Measurements from ENCODE around the gene CTSG. TPM values are rescaled to one million over a fixed set of nuclear protein-coding genes. Genes with fewer than 3 reads are reported as not detected.

Gene CTSG
- total and polyA plus RNA-seq, 2 of the 4 experiments (the other 2 are of a cell fraction) = not detected

GRCh38 chr14:24556756-24557155, 19.3 kb downstream of the CTSG start:
- H4K8ac ChIP-seq (ENCODE audit: low read depth in 2 of 2, low read length in 2 of 2) = no peak overlapping the region
- no peaks in the 10 kb centered on the region for H3K4me1 ChIP-seq (ENCODE audit: control insufficient read depth, insufficient read depth, low read length)
- no peak overlapping the region for H3K56ac ChIP-seq (ENCODE audit: extremely low read depth, insufficient read depth, low read length)
- no peak overlapping the region for H3K4me2 ChIP-seq (ENCODE audit: low read depth, low read length)
- intact Hi-C loops (cut with micrococcal nuclease) (no loop called here), in situ Hi-C loops (cut with MboI; ENCODE audit: low sequenced_read_pairs) (no loop called here), dilution Hi-C loops (cut with HindIII; ENCODE audit: low sequenced_read_pairs, unreplicated experiment) (no loop called here)
- no peak overlapping the region for H4K5ac ChIP-seq (ENCODE audit: low read depth, low read length)
- ATAC-seq (ENCODE audit: low read depth) (no peak), DNase-seq (peak; percentile 29)
- H3K23ac ChIP-seq (ENCODE audit: low read depth, low read length) = no peak overlapping the region
- no peak overlapping the region for H3K4ac ChIP-seq (ENCODE audit: low read depth, low read length)
- no peak overlapping the region for H2BK120ac ChIP-seq (ENCODE audit: low read depth, low read length)
- H2AFZ ChIP-seq (replicated peaks; ENCODE audit: low read length, poor library complexity) = no peak overlapping the region
- no peak overlapping the region for H2AK9ac ChIP-seq (replicated peaks; ENCODE audit: low read depth, low read length, poor library complexity)
- H2BK20ac ChIP-seq (ENCODE audit: low read depth, low read length) = no peak overlapping the region
- H3K14ac ChIP-seq (replicated peaks; ENCODE audit: low read depth, low read length) = no peak overlapping the region
- ChIA-PET CTCF (interaction anchor here (0.6 kb wide), 1 partner anchor 172 kb away, joined by 4 read pairs; no protein-coding TSS in a partner anchor), POLR2A (ENCODE audit: unreplicated experiment) (no interaction called here)
- TF ChIP-seq MAFK (IDR thresholded peaks at IDR 0.05; ENCODE audit: low read depth, low read length) (no peak), POLR2A (IDR thresholded peaks at IDR 0.05; ENCODE audit: low read depth, low read length) (no peak), CTCF (conservative IDR thresholded peaks at IDR 0.05; ENCODE audit: low read depth, low read length) (no peak), USF2 (IDR thresholded peaks at IDR 0.05; ENCODE audit: low read depth, low read length) (no peak), CEBPB (IDR thresholded peaks at IDR 0.05; ENCODE audit: low read depth, low read length) (no peak), FOS (IDR thresholded peaks at IDR 0.05; ENCODE audit: low read depth, low read length) (no peak), RCOR1 (IDR thresholded peaks at IDR 0.05; ENCODE audit: insufficient replicate concordance, low read length) (no peak), NFE2L2 (IDR thresholded peaks at IDR 0.05; ENCODE audit: low read depth, low read length) (no peak), RFX5 (IDR thresholded peaks at IDR 0.05; ENCODE audit: low read depth, low read length) (no peak), BHLHE40 (IDR thresholded peaks at IDR 0.05; ENCODE audit: low read depth, low read length) (no peak), ELK1 (IDR thresholded peaks at IDR 0.05; ENCODE audit: borderline replicate concordance, low read depth, low read length) (no peak), CHD1 (IDR thresholded peaks at IDR 0.05; ENCODE audit: low read depth, low read length) (no peak), SMC3 (IDR thresholded peaks at IDR 0.05; ENCODE audit: low read depth, low read length) (no peak), MXI1 (IDR thresholded peaks at IDR 0.05; ENCODE audit: borderline replicate concordance, low read depth, low read length) (no peak), MAZ (IDR thresholded peaks at IDR 0.05; ENCODE audit: borderline replicate concordance, low read depth, low read length) (no peak), RAD21 (IDR thresholded peaks at IDR 0.05; ENCODE audit: low read length) (no peak)
- H3K36me3 ChIP-seq (ENCODE audit: control insufficient read depth, insufficient read depth, low read length) = no peaks in the 10 kb centered on the region
- H3K4me3 ChIP-seq (ENCODE audit: insufficient read depth, low read depth, low read length) = no peak overlapping the region
- no CpG with 5 or more reads among the region's 4 CpGs for WGBS, 2 experiments (ENCODE audit: extremely low coverage in 2 of 2, insufficient read length in 1 of 2)
- no peak overlapping the region for H4K91ac ChIP-seq (ENCODE audit: insufficient read depth, low read depth, low read length)
- no peak overlapping the region for H2BK5ac ChIP-seq (ENCODE audit: low read depth, low read length, poor library complexity, severe bottlenecking)
- no peaks in the 10 kb centered on the region for H3K9me3 ChIP-seq (ENCODE audit: control insufficient read depth, insufficient read depth, low read length)
- H4K20me1 ChIP-seq (ENCODE audit: insufficient read depth, low read length) = no peaks in the 10 kb centered on the region
- H3K79me1 ChIP-seq (ENCODE audit: low read depth in 1 of 2, low read length in 2 of 2) = no peaks in the 10 kb centered on the region
- no peaks in the 10 kb centered on the region for H3K9me1 ChIP-seq (ENCODE audit: insufficient read depth, low read length)
- H2BK15ac ChIP-seq (ENCODE audit: low read depth, low read length) = no peak overlapping the region
- H3K27me3 ChIP-seq (ENCODE audit: control insufficient read depth, insufficient read depth, low read length) = no peaks in the 10 kb centered on the region
- H3K18ac ChIP-seq (ENCODE audit: low read depth, low read length) = no peak overlapping the region
- no peak overlapping the region for H3K27ac ChIP-seq (ENCODE audit: insufficient read depth, low read length)
- H3K9ac ChIP-seq (ENCODE audit: low read depth, low read length) = no peak overlapping the region
- BruUV-seq (replicated peaks) = no TSS peak
- H2AK5ac ChIP-seq (ENCODE audit: low read depth, low read length) = no peak overlapping the region

Data from IMR-90 (cell line).